AG09319 (cell line): ENCODE measurements around the gene CKB.

Source experiments
- DNase-seq: peaks from one replicate; pipeline ENCODE4 v3.0.0-alpha.2; 2010; ENCODE audit warnings: low read depth; ENCODE audit errors: extremely low read depth
- CTCF ChIP-seq: IDR thresholded peaks from 2 replicates; pipeline ENCODE4 v1.5.1; 2011; ENCODE audit warnings: low read depth, mild to moderate bottlenecking, inconsistent platforms, low read length, moderate library complexity

Gene CKB

GRCh38 chr14:103544388-103545218 lies 22.0 kb upstream of the CKB start:
- no peak for DNase-seq

GRCh38 chr14:103543721-103544387 lies 21.2 kb upstream of the CKB start:
- DNase-seq, result no peak
- TF ChIP-seq CTCF, result no peak

More at GRCh38 chr14:103544388-103545218, 22.0 kb upstream of the CKB start:
- TF ChIP-seq CTCF, result no peak

- TF ChIP-seq CTCF, result no peak
Measured at GRCh38 chr14:103543140-103543539, 20.5 kb upstream of the CKB start.

DNA sequence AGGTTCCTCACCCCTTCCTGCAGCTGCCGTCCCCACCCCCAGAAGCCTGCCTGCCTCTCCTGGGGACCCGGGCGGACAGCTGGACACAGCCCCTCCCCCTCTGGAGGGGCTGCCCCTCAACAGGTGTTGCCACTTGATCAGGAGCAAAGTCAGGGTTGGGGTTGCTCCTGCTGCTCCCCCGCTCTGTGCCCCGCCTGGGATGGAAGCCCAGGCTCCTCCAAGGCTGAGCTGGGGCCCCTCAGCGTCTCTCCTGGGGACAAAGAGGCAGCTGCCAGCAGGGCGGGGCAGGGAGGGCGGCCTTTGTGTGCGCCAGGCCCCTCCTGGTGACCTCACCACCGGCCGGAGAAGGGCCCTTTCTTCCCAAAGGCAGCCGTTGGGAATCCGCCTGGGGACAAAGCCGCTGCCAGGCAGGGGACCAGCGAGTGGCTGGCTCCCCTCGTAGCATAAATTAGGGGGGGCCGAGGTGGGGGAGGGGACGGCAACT lies 20.0 kb upstream of the CKB start:
- TF ChIP-seq CTCF, result no peak
- no peak for DNase-seq

More at GRCh38 chr14:103543140-103543539, 20.5 kb upstream of the CKB start:
- no peak for DNase-seq

- DNase-seq, result no peak
- no peak; the same call in 1 of the 2 replicates for TF ChIP-seq CTCF
Measured at GRCh38 chr14:103541709-103542604, 19.3 kb upstream of the CKB start.

DNA sequence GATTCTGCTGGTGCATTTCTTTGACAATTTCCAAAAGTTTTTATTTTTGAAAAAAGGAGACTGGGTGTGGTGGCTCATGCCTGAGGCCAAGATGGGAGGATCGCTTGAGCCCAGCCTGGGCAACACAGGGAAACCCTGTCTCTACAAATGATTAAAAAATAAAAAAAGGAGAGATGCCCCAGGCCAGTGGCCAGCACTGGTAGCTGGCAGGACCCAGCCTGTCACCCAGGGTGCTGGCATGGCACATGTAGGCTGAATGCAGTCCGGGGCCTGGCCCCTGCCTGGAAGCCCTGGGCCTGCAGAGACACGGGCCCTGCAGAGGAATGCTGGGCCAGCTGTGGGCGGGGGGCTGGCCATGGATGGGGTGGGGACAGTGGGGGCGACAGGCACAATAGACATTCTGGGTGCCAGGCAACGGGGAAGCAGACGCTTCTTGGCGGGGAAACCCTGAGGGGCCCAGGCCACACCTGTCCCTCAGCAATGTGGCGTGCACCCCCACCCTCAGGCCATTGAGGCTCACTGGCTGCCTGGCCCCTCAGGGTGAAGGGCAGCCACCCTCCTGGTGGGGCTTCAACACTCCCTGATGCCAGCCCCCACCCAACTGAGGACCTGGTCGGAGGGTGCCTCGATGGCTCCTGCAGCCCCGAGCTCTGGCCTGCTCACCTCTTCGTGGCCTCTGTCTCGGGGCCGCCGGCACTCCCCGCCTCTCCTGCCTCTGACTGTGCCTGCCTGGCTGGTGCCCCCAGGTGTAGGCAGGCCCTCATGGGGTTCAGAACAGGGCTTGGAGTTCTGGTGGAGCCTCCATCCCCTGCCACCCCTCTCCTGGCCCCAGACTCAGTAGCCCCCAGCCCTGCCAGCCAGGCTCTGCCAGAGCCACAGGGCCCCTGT lies 18.4 kb upstream of the CKB start:
- DNase-seq, result no peak
- no peak for TF ChIP-seq CTCF
